Measurements from ENCODE around the gene KDF1. TPM values are rescaled to one million over a fixed set of nuclear protein-coding genes. Genes with fewer than 3 reads are reported as not detected.

KDF1 gene
- total and polyA plus RNA-seq, 2 of the 13 experiments (the other 11 are each of a cell fraction or from before 2014, with no cell fraction given) = 1.9 to 4.9 TPM

DNA sequence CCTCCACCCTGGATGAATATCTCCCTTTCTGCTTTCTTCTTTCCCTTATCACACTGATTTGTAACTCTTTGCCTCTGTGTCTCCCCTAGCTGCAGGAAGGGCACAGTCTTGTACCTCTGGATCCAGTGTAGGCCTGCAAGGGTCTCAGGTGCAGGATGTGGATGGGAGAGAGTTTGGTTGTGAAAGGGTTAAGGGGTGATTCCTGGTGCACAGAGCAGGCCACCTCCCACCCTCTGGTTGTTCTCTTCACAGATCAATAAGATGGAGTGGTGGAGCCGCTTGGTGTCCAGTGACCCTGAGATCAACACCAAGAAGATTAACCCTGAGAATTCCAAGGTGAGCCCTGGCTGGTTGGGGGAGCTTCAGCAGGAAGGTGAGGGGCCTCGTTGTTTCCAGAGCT is 15.1 kb downstream of the KDF1 start (continued):
- TF ChIP-seq, protein P1, sequence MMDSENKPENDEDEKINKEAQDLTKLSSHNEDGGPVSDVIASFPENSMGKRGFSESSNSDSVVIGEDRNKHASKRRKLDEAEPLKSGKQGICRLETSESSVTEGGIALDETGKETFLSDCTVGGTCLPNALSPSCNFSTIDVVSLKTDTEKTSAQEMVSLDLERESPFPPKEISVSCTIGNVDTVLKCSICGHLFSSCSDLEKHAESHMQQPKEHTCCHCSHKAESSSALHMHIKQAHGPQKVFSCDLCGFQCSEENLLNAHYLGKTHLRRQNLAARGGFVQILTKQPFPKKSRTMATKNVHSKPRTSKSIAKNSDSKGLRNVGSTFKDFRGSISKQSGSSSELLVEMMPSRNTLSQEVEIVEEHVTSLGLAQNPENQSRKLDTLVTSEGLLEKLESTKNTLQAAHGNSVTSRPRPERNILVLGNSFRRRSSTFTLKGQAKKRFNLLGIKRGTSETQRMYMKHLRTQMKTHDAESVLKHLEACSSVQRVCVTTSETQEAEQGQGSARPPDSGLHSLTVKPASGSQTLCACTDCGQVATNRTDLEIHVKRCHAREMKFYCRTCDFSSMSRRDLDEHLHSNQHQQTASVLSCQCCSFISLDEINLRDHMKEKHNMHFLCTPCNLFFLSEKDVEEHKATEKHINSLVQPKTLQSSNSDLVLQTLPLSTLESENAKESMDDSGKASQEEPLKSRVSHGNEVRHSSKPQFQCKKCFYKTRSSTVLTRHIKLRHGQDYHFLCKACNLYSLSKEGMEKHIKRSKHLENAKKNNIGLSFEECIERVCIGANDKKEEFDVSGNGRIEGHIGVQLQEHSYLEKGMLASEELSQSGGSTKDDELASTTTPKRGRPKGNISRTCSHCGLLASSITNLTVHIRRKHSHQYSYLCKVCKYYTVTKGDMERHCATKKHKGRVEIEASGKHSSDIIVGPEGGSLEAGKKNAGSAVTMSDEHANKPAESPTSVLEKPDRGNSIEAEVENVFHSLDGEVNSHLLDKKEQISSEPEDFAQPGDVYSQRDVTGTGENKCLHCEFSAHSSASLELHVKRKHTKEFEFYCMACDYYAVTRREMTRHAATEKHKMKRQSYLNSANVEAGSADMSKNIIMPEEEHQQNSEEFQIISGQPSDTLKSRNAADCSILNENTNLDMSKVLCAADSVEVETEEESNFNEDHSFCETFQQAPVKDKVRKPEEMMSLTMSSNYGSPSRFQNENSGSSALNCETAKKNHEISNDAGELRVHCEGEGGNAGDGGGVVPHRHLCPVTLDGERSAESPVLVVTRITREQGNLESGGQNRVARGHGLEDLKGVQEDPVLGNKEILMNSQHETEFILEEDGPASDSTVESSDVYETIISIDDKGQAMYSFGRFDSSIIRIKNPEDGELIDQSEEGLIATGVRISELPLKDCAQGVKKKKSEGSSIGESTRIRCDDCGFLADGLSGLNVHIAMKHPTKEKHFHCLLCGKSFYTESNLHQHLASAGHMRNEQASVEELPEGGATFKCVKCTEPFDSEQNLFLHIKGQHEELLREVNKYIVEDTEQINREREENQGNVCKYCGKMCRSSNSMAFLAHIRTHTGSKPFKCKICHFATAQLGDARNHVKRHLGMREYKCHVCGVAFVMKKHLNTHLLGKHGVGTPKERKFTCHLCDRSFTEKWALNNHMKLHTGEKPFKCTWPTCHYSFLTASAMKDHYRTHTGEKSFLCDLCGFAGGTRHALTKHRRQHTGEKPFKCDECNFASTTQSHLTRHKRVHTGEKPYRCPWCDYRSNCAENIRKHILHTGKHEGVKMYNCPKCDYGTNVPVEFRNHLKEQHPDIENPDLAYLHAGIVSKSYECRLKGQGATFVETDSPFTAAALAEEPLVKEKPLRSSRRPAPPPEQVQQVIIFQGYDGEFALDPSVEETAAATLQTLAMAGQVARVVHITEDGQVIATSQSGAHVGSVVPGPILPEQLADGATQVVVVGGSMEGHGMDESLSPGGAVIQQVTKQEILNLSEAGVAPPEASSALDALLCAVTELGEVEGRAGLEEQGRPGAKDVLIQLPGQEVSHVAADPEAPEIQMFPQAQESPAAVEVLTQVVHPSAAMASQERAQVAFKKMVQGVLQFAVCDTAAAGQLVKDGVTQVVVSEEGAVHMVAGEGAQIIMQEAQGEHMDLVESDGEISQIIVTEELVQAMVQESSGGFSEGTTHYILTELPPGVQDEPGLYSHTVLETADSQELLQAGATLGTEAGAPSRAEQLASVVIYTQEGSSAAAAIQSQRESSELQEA (CRISPR knock-in tag; IDR thresholded peaks at IDR 0.05; ENCODE audit: not compliant biosample characterization) = peak; percentile 13
- no peak for TF ChIP-seq ZNF703 (CRISPR knock-in tag; IDR thresholded peaks at IDR 0.05; ENCODE audit: borderline replicate concordance)
- TF ChIP-seq YEATS4 (CRISPR knock-in tag; IDR thresholded peaks at IDR 0.05; ENCODE audit: borderline replicate concordance) = no peak
- no peak for TF ChIP-seq ZFYVE20 (CRISPR knock-in tag; IDR thresholded peaks at IDR 0.05; ENCODE audit: borderline replicate concordance, low read depth)
- TF ChIP-seq AGO1 (IDR thresholded peaks at IDR 0.05; ENCODE audit: low read depth, low read length, poor library complexity, severe bottlenecking) = no peak
- TF ChIP-seq NR2F6 (IDR thresholded peaks at IDR 0.05) = peak; percentile 63; the same call in 1 of the 2 replicates
- peak; percentile 42; the same call in 1 of the 2 replicates for TF ChIP-seq NR2F6 (CRISPR knock-in tag; IDR thresholded peaks at IDR 0.05)
- TF ChIP-seq HNF4A (CRISPR knock-in tag; IDR thresholded peaks at IDR 0.05) = peak; percentile 41; the same call in 1 of the 2 replicates
- no peak for TF ChIP-seq MED13 (CRISPR knock-in tag; IDR thresholded peaks at IDR 0.05)
- no peak for TF ChIP-seq DMAP1 (CRISPR knock-in tag; IDR thresholded peaks at IDR 0.05)
- no peak for TF ChIP-seq LRRFIP1 (CRISPR knock-in tag; conservative IDR thresholded peaks at IDR 0.05)
- no peak for TF ChIP-seq ZNF512 (CRISPR knock-in tag; IDR thresholded peaks at IDR 0.05)
- TF ChIP-seq TRIM24 (CRISPR knock-in tag; IDR thresholded peaks at IDR 0.05) = no peak
- no peak for TF ChIP-seq ZBTB7A (CRISPR knock-in tag; IDR thresholded peaks at IDR 0.05)
- TF ChIP-seq ZZZ3 (CRISPR knock-in tag; IDR thresholded peaks at IDR 0.05; ENCODE audit: borderline replicate concordance) = no peak
- TF ChIP-seq, protein P2, sequence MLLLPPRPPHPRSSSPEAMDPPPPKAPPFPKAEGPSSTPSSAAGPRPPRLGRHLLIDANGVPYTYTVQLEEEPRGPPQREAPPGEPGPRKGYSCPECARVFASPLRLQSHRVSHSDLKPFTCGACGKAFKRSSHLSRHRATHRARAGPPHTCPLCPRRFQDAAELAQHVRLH (CRISPR knock-in tag; IDR thresholded peaks at IDR 0.05; ENCODE audit: borderline replicate concordance, low read depth) = no peak
- no peak for TF ChIP-seq HNRNPUL1 (IDR thresholded peaks at IDR 0.05; ENCODE audit: low read depth, low read length)
